ENCODE measurements around the gene CHST11.

The CHST11 gene

DNA sequence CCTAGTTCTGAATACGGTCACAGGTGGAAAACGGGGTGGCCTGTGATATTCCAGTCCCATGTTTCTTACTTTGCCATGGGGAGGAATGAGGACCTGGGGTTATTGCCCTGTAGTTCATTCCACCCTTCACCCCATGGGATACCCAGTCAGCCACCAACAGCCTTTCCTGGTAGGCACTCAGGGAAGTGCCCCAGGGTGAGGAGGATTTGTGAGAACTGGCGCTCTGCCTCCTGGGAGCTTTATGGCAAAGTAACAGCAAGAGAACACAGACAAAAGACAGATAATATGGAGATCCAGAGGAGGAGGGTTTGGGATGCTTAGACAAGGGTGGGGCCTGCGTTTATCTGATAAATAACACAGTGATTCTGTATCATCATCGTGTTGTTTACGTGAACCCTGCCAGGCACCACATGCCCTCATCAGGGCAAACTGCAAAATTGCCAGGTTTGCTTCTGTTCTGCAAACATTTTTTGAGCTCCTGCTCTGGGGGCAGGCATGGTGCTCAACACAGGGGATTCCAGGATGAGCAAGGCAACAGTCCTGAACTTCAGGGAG, 277.9 kb downstream of the CHST11 start:
- Histone ChIP-seq H3K4me3 (ENCODE audit: insufficient read depth, low read length, poor library complexity, severe bottlenecking) (no peak overlapping the region), H2AFZ (ENCODE audit: low read depth, low read length, severe bottlenecking) (no peak overlapping the region), H3F3A (ENCODE audit: insufficient read depth) (no peaks in the 10 kb centered on the region), H4K20me1 (ENCODE audit: low read depth, low read length) (no peaks in the 10 kb centered on the region), H3K79me2 (ENCODE audit: insufficient read depth, low read length) (no peaks in the 10 kb centered on the region), H3K9me2 (replicated peaks; ENCODE audit: insufficient read depth, low read length) (no peaks in the 10 kb centered on the region), H3K27ac (ENCODE audit: low read depth, low read length) (no peak overlapping the region), H3K36me3 (ENCODE audit: low read length) (no peaks in the 10 kb centered on the region), H3K27me3 (ENCODE audit: low read length) (no peaks in the 10 kb centered on the region), H3K4me2 (ENCODE audit: low read depth, low read length, poor library complexity, severe bottlenecking) (no peak overlapping the region), H3K9me3 (ENCODE audit: insufficient read depth, low read length) (no peaks in the 10 kb centered on the region), H3K9ac (ENCODE audit: low read length) (no peak overlapping the region)
- TF ChIP-seq, protein P1, sequence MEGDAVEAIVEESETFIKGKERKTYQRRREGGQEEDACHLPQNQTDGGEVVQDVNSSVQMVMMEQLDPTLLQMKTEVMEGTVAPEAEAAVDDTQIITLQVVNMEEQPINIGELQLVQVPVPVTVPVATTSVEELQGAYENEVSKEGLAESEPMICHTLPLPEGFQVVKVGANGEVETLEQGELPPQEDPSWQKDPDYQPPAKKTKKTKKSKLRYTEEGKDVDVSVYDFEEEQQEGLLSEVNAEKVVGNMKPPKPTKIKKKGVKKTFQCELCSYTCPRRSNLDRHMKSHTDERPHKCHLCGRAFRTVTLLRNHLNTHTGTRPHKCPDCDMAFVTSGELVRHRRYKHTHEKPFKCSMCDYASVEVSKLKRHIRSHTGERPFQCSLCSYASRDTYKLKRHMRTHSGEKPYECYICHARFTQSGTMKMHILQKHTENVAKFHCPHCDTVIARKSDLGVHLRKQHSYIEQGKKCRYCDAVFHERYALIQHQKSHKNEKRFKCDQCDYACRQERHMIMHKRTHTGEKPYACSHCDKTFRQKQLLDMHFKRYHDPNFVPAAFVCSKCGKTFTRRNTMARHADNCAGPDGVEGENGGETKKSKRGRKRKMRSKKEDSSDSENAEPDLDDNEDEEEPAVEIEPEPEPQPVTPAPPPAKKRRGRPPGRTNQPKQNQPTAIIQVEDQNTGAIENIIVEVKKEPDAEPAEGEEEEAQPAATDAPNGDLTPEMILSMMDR (IDR thresholded peaks at IDR 0.05; ENCODE audit: insufficient read depth, low read length, poor library complexity, severe bottlenecking): no peak
- no peak for TF ChIP-seq EZH2phosphoT487 (conservative IDR thresholded peaks at IDR 0.05; ENCODE audit: low read length)

DNA sequence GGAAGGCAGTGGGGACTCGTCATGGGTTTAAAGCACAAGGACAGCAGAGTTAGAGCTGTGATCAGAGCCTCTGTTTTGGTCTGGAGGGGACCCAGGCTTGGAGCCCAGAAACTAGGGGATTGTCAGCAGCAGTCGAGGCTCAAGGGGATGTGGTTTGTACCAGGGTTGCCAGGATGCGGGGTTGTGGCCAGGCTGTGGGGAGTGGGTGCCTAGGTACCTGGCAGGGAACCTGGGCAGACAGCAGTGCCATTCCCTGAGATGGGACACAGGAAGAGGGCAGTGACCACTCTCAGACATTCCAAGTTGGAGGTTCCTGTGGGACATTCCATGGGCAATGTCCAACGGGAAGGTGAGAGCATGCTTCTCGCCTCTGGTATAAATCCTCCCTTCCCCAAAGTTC, 279.1 kb downstream of the CHST11 start:
- H3K36me3 ChIP-seq (ENCODE audit: low read length): no peaks in the 10 kb centered on the region
- no peaks in the 10 kb centered on the region for H4K20me1 ChIP-seq (ENCODE audit: low read depth, low read length)
- H3K27ac ChIP-seq (ENCODE audit: low read depth, low read length): no peak overlapping the region
- H3K79me2 ChIP-seq (ENCODE audit: insufficient read depth, low read length): no peaks in the 10 kb centered on the region
- H3K4me2 ChIP-seq (ENCODE audit: low read depth, low read length, poor library complexity, severe bottlenecking): no peak overlapping the region
- no peak overlapping the region for H2AFZ ChIP-seq (ENCODE audit: low read depth, low read length, severe bottlenecking)
- TF ChIP-seq, protein P1 (IDR thresholded peaks at IDR 0.05; ENCODE audit: insufficient read depth, low read length, poor library complexity, severe bottlenecking): no peak
- TF ChIP-seq EZH2phosphoT487 (conservative IDR thresholded peaks at IDR 0.05; ENCODE audit: low read length): no peak
- H3K9me3 ChIP-seq (ENCODE audit: insufficient read depth, low read length): no peaks in the 10 kb centered on the region
- H3K4me3 ChIP-seq (ENCODE audit: insufficient read depth, low read length, poor library complexity, severe bottlenecking): no peak overlapping the region
- no peaks in the 10 kb centered on the region for H3K27me3 ChIP-seq (ENCODE audit: low read length)
- no peak overlapping the region for H3K9ac ChIP-seq (ENCODE audit: low read length)
- H3K9me2 ChIP-seq (replicated peaks; ENCODE audit: insufficient read depth, low read length): no peaks in the 10 kb centered on the region
- H3F3A ChIP-seq (ENCODE audit: insufficient read depth): no peaks in the 10 kb centered on the region

DNA sequence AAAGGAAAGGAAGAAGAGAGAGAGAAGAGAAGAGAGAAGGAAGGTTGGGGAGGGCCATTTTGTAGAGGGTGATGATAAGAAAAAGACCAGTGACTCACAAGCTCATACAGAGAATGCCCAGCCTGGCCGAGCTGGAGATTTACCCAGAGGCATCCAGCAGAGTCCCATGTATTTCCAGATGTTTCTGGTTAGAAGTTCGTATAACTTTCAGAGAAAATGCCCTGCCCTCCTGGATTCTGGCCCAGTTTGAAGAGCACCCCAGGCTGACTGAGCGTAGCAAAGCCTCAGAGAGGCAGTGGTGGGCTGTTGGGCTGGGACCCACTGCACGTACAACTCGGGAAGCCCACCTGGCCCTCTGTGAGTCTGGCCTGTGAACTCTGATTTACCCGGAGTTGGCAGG, 279.6 kb downstream of the CHST11 start:
- H3K9me2 ChIP-seq (replicated peaks; ENCODE audit: insufficient read depth, low read length): no peaks in the 10 kb centered on the region
- no peak overlapping the region for H3K4me2 ChIP-seq (ENCODE audit: low read depth, low read length, poor library complexity, severe bottlenecking)
- no peaks in the 10 kb centered on the region for H3K27me3 ChIP-seq (ENCODE audit: low read length)
- H3K4me3 ChIP-seq (ENCODE audit: insufficient read depth, low read length, poor library complexity, severe bottlenecking): no peak overlapping the region
- no peak overlapping the region for H3K27ac ChIP-seq (ENCODE audit: low read depth, low read length)
- H4K20me1 ChIP-seq (ENCODE audit: low read depth, low read length): no peaks in the 10 kb centered on the region
- no peak overlapping the region for H3K9ac ChIP-seq (ENCODE audit: low read length)
- H3K36me3 ChIP-seq (ENCODE audit: low read length): no peaks in the 10 kb centered on the region
- H2AFZ ChIP-seq (ENCODE audit: low read depth, low read length, severe bottlenecking): no peak overlapping the region
- H3K9me3 ChIP-seq (ENCODE audit: insufficient read depth, low read length): no peaks in the 10 kb centered on the region
- H3K79me2 ChIP-seq (ENCODE audit: insufficient read depth, low read length): no peaks in the 10 kb centered on the region
- no peaks in the 10 kb centered on the region for H3F3A ChIP-seq (ENCODE audit: insufficient read depth)
- TF ChIP-seq, protein P1 (IDR thresholded peaks at IDR 0.05; ENCODE audit: insufficient read depth, low read length, poor library complexity, severe bottlenecking): no peak
- no peak for TF ChIP-seq EZH2phosphoT487 (conservative IDR thresholded peaks at IDR 0.05; ENCODE audit: low read length)
